Panc1 (cell line): ENCODE measurements around the gene MGST2. TPM values are rescaled to one million over a fixed set of nuclear protein-coding genes. Genes with fewer than 3 reads are reported as not detected.

ENCODE experiments used
- ATAC-seq: fragments of 200-7000 bp; cut with Tn5 transposase; 2 replicates; pipeline ENCODE4 v1.9.1; 2020; ENCODE audit warnings: mild to moderate bottlenecking, moderate library complexity
- BruUV-seq: library from RNA; stranded (reverse); fragments of 400-500 nt; replicated peaks from 2 replicates; lab custom pipeline; 2021; lab: Mats Ljungman, UMichigan
- CTCF ChIA-PET: fragments of 300-600 bp; sonication (Branson Sonifier 250); formaldehyde crosslinking; loops from one replicate; lab custom pipeline; 2022; ENCODE audit warnings: antibody characterized with exemption; lab: Charles Lee
- POLR2A ChIA-PET: fragments of 300-600 bp; sonication (Branson Sonifier 250); formaldehyde crosslinking; loops from one replicate; lab custom pipeline; 2022; ENCODE audit warnings: antibody characterized with exemption; lab: Charles Lee
- DNase-seq: peaks from one replicate; pipeline ENCODE4 v3.0.0-alpha.2; 2010; ENCODE audit warnings: low read depth, low spot score
- H3K27ac ChIP-seq: 2 replicates; pipeline ENCODE4 v1.5.1; 2011; ENCODE audit warnings: mild to moderate bottlenecking, low read length, inconsistent platforms
- H3K27me3 ChIP-seq: fragments of 200-500 bp; sonication (Bioruptor generic); 2 replicates; pipeline ENCODE4 v1.6.0; 2014; ENCODE audit warnings: low read length, inconsistent platforms; ENCODE audit not compliant: control insufficient read depth, insufficient read depth
- H3K36me3 ChIP-seq: fragments of 200-500 bp; sonication (Bioruptor generic); 2 replicates; pipeline ENCODE4 v1.5.1; 2014; ENCODE audit warnings: inconsistent platforms, mild to moderate bottlenecking, low read length, moderate library complexity; ENCODE audit not compliant: control insufficient read depth, insufficient read depth
- H3K4me1 ChIP-seq: 2 replicates; pipeline ENCODE4 v1.5.1; 2011; ENCODE audit warnings: inconsistent platforms, mild to moderate bottlenecking, low read length, moderate library complexity; ENCODE audit not compliant: control insufficient read depth, insufficient read depth
- H3K4me3 ChIP-seq, 2 experiments: 2 replicates each; pipeline ENCODE4 v1.5.1; 2011 to 2012; ENCODE audit warnings: low read depth in 2 of 2, low read length in 2 of 2, mild to moderate bottlenecking in 2 of 2, inconsistent platforms in 1 of 2, moderate library complexity in 1 of 2
- H3K9me3 ChIP-seq: fragments of 200-500 bp; sonication (Bioruptor generic); 2 replicates; pipeline ENCODE4 v1.5.1; 2014; ENCODE audit warnings: low read depth, mild to moderate bottlenecking, inconsistent platforms, low read length, moderate library complexity; ENCODE audit not compliant: control insufficient read depth, insufficient read depth
- CTCF ChIP-seq: fragments of 450-650 bp; IDR thresholded peaks from 2 replicates; pipeline ENCODE4 v1.5.1; 2017; ENCODE audit warnings: mild to moderate bottlenecking
- POLR2AphosphoS5 ChIP-seq: IDR thresholded peaks from 2 replicates; pipeline ENCODE4 v1.6.1; 2012; ENCODE audit warnings: mild to moderate bottlenecking, low read depth, low read length, moderate library complexity
- REST ChIP-seq, 2 experiments: IDR thresholded peaks; 2 replicates each; pipeline ENCODE4 v1.6.1; 2011 to 2012; ENCODE audit warnings: low read depth in 2 of 2, control low read depth in 1 of 2, low read length in 1 of 2, mild to moderate bottlenecking in 1 of 2, moderate library complexity in 1 of 2; ENCODE audit not compliant: insufficient read depth in 1 of 2
- SIN3A ChIP-seq: IDR thresholded peaks from 2 replicates; pipeline ENCODE4 v1.6.1; 2012; ENCODE audit warnings: low read depth, mild to moderate bottlenecking, low read length, moderate library complexity, borderline replicate concordance; ENCODE audit not compliant: insufficient read depth
- TCF7L2 ChIP-seq: IDR thresholded peaks from 2 replicates; pipeline ENCODE4 v1.6.1; 2011; ENCODE audit warnings: mild to moderate bottlenecking, low read depth, low read length, inconsistent platforms
- in situ Hi-C: cut with HindIII; loops from 2 replicates; pipeline ENCODE4 v1.10.0; 2016; ENCODE audit warnings: low sequenced_read_pairs, low pct_unique_long_range_greater_than_20kb
- intact Hi-C: fragments of 100-400 bp; cut with micrococcal nuclease; formaldehyde crosslinking; loops from one replicate; pipeline ENCODE4 v1.10.0; 2022; ENCODE audit not compliant: unreplicated experiment
- total RNA-seq: library from RNA; stranded (reverse); gene quantifications from one replicate; pipeline ENCODE4 v1.2.1, GENCODE V29; 2021; ENCODE audit not compliant: unreplicated experiment

Gene MGST2
- total RNA-seq, 1 experiment from 2014 or later, result 17.4 TPM

- TF ChIP-seq CTCF (no peak), REST (IDR thresholded peaks at IDR 0.05; ENCODE audit: insufficient read depth in 1 of 2, low read depth in 2 of 2, low read length in 1 of 2) (no peak), POLR2AphosphoS5 (no peak), SIN3A (no peak), TCF7L2 (no peak)
- Histone ChIP-seq H3K27me3 (no peaks in the 10 kb centered on the region), H3K4me1 (no peaks in the 10 kb centered on the region), H3K36me3 (no peaks in the 10 kb centered on the region), H3K9me3 (no peaks in the 10 kb centered on the region), H3K4me3 (no peak overlapping the region), H3K27ac (no peak overlapping the region)
- ATAC-seq (no peak), DNase-seq (no peak)
- POLR2A ChIA-PET, result no interaction called here
- no TSS peak for BruUV-seq
- CTCF ChIA-PET, result no interaction called here
- in situ Hi-C loops (no loop called here), intact Hi-C loops (no loop called here)
These were observed 11.1 kb upstream of the MGST2 start for GRCh38 chr4:139654516-139654915.

GRCh38 chr4:139655116-139655515 lies 10.5 kb upstream of the MGST2 start:
- CTCF ChIA-PET, result no interaction called here
- peak; percentile 69 for ATAC-seq
- Histone ChIP-seq H3K9me3 (no peaks in the 10 kb centered on the region), H3K4me3 (no peak overlapping the region), H3K27me3 (no peaks in the 10 kb centered on the region), H3K36me3 (no peaks in the 10 kb centered on the region), H3K4me1 (no peaks in the 10 kb centered on the region), H3K27ac (no peak overlapping the region)
- DNase-seq, result no peak
- in situ Hi-C loops, result no loop called here
- POLR2A ChIA-PET, result no interaction called here
- BruUV-seq, result no TSS peak
- intact Hi-C loops, result no loop called here
- no peak for TF ChIP-seq REST (IDR thresholded peaks at IDR 0.05; ENCODE audit: insufficient read depth in 1 of 2, low read depth in 2 of 2, low read length in 1 of 2)
- TF ChIP-seq CTCF, result peak; percentile 69
